CD4-positive, alpha-beta T cell treated with Interleukin-6 at 100 ng/mL for 8 hours (primary cell): Measurements from ENCODE around the gene RNF141.

Experiments used
- DNase-seq: peaks from one replicate; pipeline ENCODE4 v3.0.0-alpha.2; 2020; ENCODE audit warnings: mixed read lengths, low spot score

Gene RNF141

GRCh38 chr11:10561043-10561818, 20.2 kb upstream of the RNF141 start:
- no peak for DNase-seq

DNA sequence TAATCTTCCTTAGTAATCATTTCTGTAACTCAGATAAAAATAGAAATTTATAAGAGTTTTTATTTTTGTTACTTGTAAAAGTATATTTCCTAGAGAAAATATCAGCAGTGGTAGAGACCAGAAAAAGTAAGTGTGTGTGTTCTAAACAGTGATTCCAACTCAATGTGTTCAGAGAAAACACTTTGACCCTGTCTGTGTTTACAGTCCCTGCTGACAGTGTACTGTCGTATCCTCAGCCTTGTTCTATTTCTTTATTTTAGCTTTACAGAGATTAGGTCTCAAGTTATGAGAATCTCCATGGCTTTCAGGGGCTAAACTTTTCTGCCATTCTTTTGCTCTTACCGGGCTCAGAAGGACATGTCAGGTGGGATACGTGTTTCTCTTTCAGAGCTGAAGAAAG, 17.3 kb upstream of the RNF141 start:
- no peak for DNase-seq

GRCh38 chr11:10556590-10556989, 15.6 kb upstream of the RNF141 start:
- DNase-seq: no peak

DNA sequence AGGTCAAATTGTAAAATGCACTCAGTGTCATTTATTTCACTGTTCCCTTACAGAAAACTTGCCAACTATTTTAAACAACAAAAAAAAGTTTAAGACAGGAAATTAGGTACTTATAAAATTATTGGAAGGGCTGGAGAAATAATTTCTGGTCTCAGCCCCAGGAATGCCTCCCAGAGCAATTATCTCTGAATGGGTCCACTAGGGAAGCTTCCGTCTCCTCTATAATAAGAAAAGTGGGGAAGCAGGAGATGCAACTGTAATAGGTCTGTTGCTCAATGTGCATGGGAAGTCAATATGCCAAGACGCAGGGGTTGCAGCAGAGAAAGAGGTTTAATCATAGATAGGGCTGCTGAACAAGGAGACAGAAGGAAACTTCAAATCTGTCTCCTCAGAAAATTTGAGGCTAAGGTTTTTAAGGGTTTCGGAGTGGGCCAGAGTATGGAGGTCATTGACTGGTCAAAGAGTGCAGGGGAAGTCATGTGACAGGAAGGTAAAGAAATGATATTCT, 10.9 kb upstream of the RNF141 start:
- DNase-seq: no peak

- no peak for DNase-seq
Measured at GRCh38 chr11:10551290-10551592, 10.3 kb upstream of the RNF141 start.

DNA sequence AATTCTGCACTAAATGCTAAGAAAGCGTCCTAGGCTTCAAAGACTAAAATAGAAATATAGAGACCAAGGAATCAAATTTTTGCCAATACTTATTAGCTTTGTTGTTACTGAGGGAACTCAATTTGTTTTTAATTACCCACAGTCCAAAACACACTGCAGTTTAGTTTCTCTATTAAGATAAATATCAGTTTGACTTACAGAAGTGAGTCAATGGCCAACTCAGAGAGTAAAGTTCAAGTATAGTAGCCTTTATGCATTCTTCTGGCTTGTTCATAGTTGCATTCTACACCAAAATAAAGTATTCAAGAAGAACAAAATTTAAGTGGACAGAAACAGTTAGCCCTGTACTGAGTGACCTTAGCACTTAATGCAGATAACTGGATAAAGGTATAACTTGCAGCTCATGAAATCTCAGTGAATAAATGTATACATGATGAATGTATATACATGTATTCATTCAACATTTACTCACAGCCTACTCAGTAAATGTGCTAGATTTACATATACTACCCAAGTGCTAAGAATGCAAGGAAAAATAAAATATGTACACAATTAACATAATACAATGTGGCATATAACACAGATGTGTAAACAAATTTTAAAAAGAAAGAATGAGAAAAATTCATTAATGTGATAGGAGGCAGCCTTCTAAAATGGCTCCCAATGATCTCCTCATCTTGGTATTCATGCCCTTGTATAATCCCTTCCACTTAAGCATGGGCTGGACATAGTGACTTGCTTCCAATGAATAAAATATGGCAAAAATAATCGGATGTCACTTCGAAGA, 9.7 kb upstream of the RNF141 start:
- DNase-seq: no peak

DNA sequence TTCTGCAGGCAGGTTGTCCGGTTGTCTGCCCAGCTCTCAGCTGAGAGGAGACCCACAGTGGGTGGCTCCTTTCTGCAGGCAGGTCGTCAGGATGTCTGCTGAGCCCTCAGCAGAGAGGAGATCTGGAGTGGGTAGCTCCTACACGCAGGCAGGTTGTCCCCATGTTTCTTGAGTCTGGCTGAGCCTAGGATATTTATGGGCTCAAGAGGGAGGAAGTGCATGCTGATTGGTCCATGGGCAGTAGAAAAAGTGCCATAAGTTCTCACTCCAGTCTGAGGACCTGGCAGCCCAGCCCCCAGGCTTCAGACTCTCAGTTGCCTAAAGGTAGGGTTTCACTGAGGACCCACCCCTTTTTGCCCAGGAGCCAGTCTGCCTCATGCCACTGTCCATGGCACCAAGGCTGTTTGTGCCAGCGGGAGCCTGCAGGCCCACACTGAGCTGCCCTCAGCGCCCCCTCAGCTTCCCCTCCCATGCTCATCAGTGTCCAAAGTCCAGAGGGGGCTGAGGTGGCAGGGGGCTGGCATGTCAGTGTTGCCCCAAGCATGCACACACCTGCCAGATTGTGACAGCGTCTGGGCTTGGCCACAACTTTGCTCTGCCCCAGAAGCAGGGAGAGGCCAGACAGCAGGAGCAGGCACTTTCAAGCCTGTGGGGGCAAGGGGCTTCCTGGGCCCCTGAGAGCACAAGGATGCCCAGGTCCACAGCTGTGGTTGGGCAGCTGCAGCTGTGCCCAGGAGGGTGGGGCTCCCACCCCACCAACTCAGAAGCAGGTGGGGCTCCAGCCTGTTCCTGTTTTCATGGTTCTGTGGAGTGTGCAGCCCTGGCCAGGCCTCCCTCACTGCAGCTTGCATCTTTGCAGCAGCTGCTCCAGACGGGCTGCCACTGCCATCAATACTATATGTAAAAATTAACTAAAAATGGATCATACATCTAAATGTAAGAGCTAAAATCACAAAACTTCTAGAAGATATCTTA, 3.8 kb upstream of the RNF141 start:
- no peak for DNase-seq

GRCh38 chr11:10543782-10544181, 2.8 kb upstream of the RNF141 start:
- DNase-seq: no peak

DNA sequence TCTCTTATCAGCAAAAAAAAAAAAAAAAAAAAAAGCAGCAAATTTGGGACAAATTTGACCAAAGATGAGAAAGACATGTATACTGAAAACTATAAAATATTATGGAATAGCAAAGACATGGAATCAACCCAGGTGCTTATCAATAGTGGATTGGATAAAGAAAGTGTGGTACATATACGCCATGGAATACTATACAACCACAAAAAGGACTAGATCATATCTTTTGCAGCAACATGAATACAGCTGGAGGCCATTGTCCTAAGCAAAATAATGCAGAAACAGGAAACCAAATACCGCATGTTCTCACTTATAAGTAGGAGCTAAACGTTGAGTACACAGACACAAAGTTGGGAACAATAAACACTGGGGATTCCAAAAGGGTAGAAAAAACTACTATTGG, 1.8 kb upstream of the RNF141 start:
- DNase-seq: no peak

- DNase-seq: no peak
Measured at GRCh38 chr11:10541561-10541930, 559 bp upstream of the RNF141 start.

GRCh38 chr11:10540546-10540914, 457 bp downstream of the RNF141 start:
- no peak for DNase-seq

DNA sequence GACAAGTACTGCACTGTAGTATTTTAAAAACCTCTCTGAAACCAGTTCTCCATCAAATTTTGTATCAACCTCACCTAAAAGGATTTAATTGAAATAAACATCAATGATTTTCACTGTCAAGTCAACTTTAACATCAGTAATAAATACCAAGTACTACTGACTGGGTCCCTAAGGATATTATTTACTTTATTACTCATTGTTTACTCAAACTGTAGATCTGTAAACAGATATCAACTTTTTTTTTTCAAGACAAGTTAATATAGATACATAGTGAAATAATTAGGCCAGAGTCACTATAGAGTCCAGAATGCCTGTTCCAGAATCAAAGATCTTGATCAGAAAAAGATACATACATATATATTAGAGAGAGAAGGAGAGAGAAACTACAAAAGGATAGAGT, 1.6 kb downstream of the RNF141 start:
- DNase-seq: no peak

- DNase-seq: no peak
Measured at GRCh38 chr11:10538924-10539323, 2.1 kb downstream of the RNF141 start.

DNA sequence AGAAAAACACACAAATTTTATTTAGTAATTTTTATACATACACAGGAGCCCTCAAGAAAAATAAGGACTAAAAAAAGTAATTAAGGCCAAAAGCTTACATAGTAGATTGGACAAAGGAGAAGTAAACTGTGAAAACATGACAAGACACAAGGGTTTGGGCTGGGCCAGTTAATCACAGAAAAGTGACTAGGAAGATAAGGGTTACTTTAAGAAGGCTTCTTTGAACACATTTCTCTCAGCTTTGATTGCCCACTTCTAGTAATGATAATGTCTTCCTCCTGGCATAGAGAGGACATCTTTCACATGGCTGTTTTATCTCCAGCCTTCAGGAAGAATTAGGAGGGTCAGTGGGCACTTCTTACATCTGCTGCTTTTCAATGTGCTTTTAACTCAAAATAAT, 3.4 kb downstream of the RNF141 start:
- no peak for DNase-seq

GRCh38 chr11:10534316-10534715, 6.7 kb downstream of the RNF141 start:
- no peak for DNase-seq

GRCh38 chr11:10533323-10533722, 7.7 kb downstream of the RNF141 start:
- no peak for DNase-seq

DNA sequence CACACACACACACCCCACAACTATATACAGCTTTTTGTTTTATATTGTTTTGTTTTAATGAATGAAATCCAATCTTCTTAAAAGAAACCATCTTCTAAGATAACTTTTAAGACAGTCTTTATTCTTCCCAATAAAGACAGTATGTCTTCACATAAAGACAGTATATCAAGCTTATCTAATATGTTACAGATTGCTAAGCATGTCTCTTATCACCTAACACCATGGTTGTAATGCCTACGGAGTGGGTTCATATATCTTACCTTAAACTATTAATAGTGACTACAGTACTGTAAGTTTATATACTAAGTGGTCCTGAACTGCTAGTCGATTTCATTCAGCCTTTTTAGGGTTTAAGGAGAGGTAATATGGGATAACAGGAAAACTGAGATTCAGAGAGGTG, 8.5 kb downstream of the RNF141 start:
- DNase-seq: no peak

DNA sequence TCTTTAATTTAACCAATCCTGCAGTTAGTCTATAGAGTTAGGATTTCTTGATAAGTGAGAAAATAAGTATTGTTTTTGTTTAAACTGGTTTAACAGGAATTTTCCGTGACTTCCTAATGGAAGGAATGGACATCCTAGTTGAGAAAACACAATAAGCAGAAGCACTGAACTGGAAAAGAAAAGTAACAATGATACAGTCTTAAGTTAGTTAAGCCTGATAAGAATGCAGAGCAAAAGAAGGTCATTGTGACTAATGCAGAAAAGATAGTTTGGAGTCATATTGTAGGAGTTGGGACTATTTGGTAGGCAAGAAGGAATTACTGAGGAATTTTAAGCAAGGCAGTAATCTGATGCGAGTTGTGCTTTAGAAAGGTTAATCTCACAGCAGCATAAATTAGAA, 11.7 kb downstream of the RNF141 start:
- DNase-seq: no peak

- DNase-seq: no peak
Measured at GRCh38 chr11:10528121-10528520, 12.9 kb downstream of the RNF141 start.

DNA sequence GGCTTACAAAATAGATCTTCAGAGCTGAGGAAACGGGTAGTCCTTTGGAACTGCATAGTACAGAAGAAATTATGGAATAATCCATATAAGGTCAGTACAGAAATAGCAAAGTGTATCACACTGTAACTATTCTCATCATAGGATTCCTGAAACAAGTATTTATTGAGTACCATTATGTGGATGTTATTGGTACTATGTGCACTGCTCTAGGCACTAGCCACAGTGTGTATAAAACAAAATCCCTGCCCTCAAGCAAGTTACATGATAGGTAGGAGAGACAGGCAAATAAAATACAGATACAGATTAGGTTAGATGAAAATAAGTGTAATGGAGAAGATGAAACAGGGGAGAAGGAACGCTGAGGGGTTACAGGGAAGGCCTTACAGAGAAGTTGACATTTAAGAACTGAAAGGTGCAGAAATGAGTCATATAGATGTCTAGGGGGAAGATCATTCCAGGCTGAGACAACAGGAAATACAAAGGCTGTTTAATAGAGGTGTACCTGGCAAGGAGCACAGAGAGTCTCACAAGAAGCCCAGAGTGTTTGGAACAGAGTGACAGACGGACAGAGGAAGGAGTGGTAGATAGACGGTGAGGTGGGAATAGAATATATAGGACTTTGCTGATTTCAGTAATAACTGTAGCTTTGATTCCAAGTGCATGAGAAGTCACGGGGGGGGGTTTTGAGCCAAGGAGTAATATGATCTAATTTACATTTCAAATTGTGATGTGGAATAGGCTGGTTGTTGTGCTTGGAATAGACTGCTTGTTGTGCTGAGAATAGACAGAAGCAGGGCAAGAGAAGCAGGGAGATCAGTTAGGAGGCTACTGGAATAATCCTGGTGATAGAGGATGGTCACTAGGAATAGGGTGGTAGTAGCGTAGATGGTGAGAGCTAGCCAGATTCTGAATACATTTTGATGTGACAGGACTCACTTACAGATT, 13.7 kb downstream of the RNF141 start:
- DNase-seq: no peak

DNA sequence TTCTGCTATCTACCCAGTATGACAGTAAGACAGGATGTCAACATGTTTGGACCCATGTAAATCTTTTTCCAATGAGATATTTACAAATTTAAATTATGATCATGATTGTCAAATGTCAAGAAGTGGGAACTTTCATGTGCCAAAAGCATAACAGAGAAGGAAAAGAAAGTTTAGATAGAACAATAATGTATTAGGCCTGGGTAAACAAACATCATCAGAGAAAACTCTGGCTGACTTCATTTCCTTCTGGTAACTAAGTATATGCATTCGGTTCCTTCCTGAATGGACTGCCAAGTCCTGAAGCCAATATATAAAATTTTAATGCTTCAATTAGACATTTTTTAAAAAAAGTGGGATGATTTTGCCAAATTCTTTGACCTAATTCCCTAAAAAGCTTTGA, 16.5 kb downstream of the RNF141 start:
- DNase-seq: no peak
